Measurements from ENCODE around the gene CRYBB3. TPM values are rescaled to one million over a fixed set of nuclear protein-coding genes. Genes with fewer than 3 reads are reported as not detected.
A peak's percentile ranks its signal among the peaks of the same experiment; 100 is the strongest.

CRYBB3 gene
- total and polyA plus RNA-seq, 2 of the 13 experiments (the other 11 are each of a cell fraction or from before 2014, with no cell fraction given), result 0.18 to 0.28 TPM

DNA sequence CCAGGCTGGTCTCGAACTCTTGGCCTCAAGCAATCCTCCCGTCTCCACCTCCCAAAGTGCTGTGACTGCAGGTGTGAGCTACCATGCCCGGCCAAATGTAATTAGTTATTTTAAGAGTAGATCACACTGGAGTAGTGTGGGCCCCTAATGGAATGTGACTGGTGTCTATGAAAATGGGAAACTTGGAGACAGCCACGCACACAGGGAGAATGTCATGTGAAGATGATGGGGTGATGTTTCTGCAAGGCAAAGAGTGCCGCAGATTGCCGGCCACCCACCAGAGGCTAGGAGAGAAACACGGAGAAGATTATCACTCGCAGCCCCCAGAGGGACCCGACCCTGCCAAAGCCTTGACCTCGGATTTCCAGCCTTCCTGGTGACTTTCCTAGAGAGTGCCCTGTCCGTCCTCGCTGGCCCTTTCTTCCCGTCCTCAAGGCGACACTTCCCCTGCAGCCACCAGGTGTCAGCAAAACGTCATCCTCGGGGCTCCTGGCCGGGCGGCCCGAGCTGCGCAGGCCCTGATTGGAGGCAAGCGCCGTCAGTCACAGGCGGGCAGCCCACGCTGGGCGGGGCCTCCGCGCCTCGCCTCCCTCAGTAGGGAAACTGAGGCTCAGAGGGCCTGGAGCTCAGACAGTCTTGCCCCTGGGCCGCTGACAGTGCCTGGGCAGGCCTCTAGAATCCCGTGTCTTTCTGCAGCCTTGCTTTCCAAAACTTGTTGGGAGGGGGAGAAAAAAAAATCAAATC, 36.1 kb downstream of the CRYBB3 start (continued):
- TF ChIP-seq ZNF687 (CRISPR knock-in tag; IDR thresholded peaks at IDR 0.05) (peak; percentile 59; the same call in 1 of the 2 replicates), ZNF142 (CRISPR knock-in tag; IDR thresholded peaks at IDR 0.05) (no peak), TCF7L2 (IDR thresholded peaks at IDR 0.05; ENCODE audit: low read depth, low read length) (no peak), ZNF280B (CRISPR knock-in tag; IDR thresholded peaks at IDR 0.05; ENCODE audit: borderline replicate concordance) (peak; percentile 54; the same call in 1 of the 2 replicates), GABPB1 (CRISPR knock-in tag; IDR thresholded peaks at IDR 0.05) (peak; percentile 73), GPN1 (CRISPR knock-in tag; IDR thresholded peaks at IDR 0.05; ENCODE audit: borderline replicate concordance) (no peak), ATF6 (CRISPR knock-in tag; conservative IDR thresholded peaks at IDR 0.05) (no peak), ZNF451 (CRISPR knock-in tag; IDR thresholded peaks at IDR 0.05) (no peak), DZIP1 (CRISPR knock-in tag; IDR thresholded peaks at IDR 0.05) (peak; percentile 65; the same call in 1 of the 2 replicates), SOX6 (IDR thresholded peaks at IDR 0.05) (no peak), SOX6 (CRISPR knock-in tag; IDR thresholded peaks at IDR 0.05) (peak; percentile 35; the same call in 1 of the 2 replicates)

Data from HepG2 (cell line).